GM21723 (cell line): ENCODE data around the gene KIF5A.
A peak's percentile ranks its signal among the peaks of the same experiment; 100 is the strongest.

ENCODE experiments used
- ATAC-seq: cut with Tn5 transposase; IDR thresholded peaks from one replicate; pipeline ENCODE4 v1.9.1; 2021; ENCODE audit warnings: mild to moderate bottlenecking, moderate library complexity; ENCODE audit not compliant: unreplicated experiment

Gene KIF5A

DNA sequence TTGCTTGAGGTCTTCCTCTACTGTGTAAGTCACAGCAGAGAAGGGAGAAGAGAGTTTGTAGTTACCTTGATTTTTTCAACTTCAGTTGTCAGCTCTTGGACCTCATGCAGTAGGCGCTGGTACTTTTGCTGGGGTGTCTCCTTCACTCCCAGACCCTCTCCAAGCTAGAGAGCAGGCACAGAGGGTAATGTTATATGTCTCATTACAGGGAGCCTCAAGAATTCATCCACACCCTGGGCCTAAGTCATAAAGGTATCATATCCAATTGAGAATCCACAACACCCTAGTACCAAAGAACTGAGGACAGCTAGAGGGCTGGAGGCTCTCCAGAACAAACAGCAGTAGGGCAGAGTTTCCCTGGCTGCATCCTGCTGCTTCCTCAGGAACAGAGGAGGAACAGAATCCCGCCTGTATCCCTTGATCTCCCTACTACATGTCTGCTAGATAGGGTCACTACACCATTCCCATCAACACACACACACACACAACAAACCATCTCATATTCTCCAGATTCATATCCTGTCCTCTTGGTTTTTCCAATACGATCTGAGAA, 14.8 kb upstream of the KIF5A start:
- no peak for ATAC-seq

DNA sequence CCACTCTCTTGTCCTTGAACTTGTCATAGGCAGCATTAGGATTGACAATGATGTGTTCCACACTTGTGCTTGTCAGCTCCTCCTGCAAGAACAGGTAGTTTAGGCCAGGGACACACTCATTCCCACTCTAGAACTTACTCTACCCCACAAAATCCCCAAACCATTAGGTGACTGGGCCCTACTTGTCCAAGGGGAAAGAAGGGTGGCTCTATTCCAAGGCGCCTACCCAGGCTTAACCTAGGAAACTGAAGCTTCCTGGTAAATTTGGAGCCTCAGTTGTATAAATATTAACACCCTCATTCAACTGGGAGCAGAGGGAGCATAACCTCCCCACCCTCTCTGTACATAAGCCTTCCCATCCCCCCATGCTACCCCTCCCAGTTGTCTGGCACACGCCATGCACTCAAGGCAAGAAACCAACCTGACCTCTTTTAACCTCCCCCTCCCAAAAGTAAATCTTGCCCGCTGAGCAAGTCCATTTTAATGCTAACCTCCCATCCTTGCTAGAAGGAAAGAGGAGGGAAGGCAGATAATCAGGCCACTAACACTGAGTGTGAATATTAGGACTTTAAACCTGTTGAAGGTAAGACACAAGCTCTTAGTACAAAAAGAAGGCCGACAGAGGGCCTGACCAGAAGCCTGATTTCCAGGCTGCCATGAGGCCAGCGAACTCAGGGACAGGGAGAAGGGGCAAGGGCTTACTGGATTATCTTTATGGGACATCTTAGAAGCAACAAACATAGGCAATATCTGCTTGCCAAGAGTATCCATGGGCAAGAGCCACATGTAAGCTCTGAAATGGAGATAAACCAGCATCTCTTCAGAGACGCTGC, 13.9 kb upstream of the KIF5A start:
- no peak for ATAC-seq

- no peak for ATAC-seq
Observed at GRCh38 chr12:57536597-57536942, 13.3 kb upstream of the KIF5A start.

DNA sequence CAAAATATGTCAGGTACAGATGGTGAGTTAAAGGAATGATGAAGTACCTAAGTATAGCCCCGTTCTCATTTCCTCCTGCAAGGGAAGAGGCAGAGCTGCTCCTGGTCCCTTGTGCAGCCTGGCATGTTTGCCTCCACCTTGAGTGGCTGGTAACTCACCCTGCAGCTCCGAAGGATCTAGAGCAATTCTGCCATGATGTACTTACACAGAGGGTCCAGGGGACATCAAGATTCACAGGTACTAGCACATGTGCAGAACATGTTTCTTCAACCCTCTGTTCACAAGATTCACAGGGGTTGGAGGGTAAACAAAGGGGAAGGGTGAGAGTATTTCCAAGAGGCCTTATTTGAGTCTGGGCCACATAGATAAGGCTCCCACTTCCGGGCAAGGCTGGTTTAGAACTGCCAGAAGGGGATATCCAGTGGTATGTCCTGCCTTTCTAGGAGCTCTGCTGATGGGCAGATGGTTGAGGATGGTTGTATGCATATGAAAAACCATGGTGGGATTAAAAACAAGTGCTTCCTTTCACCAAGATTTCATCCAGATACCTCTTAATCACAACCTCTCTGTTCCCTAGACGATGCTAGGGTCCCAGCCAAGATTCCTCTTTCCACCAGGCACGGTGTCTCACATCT, 10.6 kb upstream of the KIF5A start:
- no peak for ATAC-seq

DNA sequence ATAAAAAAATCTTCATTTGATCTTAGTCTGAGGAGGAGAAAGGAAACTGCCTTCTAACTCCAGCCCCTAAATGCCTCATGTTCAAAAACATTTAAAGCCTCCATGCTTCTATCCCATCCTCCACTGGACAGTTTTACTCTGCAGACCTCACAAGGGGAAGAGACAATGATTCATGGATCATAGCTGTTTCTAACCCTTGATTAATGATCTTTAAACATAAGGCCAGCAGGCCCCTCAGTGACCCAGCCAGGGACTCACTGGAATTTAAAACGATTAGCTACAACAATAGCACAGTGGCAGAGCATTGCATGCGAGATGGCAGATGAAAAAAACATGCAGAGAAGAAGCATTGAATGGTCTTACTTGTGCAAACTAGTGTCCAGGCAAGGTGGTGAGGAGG, 8.8 kb upstream of the KIF5A start:
- no peak for ATAC-seq

GRCh38 chr12:57541717-57542116, 8.1 kb upstream of the KIF5A start:
- ATAC-seq: no peak

GRCh38 chr12:57543581-57543980, 6.3 kb upstream of the KIF5A start:
- no peak for ATAC-seq

DNA sequence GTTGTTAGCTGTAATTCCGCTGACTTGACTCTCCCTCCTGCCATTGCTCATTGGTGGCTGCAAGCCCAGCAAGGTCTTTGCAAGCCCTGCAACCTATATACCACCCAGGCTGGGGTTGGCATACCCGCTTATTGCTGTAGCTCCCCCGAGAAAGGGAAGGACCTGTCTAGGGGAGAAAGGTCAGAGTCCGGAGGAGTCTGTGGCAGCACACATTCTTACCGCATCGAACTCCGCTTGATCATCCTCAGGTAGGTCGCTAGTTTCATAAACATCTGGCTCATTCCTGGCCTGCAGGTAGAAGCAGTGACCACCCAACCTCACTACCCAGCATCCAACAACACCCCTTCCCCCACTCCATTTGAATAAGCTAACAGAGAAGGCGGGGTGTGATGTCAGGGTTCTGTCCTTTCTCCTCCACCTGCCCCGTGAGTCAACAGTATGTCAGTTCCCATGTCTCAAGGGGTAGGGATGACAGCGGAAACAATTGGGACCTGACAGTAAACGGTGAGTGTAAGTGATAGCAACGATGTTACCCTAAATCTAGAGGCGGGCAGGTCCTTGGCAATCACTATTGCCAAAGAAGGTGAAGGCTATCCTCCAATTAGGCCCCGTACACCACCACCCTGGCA, 3.9 kb upstream of the KIF5A start:
- ATAC-seq: no peak

DNA sequence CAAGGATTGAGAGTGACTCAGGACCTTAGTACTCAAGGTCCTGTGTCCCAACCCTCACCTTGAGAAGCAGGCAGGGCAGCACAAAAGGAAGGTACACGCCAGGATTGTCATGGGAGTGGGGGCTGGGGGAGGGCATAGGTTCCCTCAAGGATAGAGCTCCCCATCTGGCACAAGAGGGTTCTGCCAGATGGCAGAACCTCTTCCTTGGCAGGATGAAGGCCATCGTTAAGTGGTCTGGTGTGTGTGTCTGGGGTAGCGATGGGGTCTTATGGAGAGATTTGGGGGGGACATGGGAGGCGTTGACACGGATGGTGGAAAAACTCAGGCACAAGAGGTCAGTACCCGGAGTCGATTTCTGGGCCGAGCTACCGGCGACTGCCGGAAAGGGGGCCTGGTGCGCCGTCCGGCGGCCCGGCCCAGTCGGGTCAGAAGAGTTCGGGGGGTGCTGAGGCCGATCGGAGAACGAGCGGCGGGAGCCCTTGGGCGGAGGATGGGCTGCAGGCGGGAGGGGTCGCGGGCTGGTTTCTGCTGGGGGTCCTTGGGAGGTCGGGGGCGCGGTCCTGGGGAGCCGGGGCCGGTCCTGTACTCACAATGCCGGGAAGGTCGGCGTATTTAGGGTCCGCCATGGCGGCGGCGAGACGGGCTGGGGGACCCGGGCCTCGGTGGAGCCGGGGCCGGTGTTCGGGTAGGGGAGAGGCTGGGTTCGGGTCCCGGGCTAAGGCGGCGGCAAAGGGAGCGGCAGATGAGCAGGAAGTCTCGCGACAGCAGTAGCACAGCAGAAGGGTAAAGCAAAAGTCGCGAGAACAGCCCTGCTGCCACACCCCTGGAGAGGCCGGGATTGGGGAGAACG, 3.2 kb upstream of the KIF5A start, which contains the start of gene DCTN2:
Gene DCTN2, minus strand, starts transcription at position 755 of the 850 bp plus-strand sequence. Its CDS starts 129 bp downstream, at position 626.
- ATAC-seq: peak; percentile 99

DNA sequence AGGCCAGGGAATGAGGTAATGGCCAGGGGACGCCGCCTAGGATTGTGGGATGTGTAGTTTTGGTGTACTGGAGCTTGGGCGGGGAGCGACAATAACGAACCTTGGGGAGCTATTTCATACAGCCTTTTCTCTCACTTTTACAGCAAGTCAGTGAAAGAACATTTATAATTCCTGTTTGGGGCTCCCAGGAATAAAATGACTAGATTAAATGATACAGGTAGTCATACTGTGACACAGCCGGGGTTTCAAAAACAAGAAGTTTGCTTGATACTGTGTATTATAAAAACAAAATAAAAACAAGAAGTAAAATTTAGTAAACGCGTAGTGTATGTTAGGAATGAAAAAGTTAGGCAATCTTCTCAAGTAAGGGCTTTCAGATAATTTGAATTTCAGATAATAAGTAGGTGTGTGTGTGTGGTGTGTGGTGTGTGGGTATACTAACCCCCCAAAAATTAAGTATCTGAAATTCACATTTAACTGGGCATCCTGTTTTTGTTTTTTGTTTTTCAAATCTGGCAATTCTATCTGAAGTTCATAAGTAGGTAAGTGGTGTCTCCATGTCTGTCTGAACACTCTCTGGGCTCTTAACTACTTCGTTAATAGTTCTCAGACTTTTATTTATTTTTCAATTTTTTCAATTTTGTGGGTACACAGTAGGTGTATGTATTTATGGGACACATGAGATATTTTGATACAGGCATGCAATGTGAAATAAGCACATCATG, 2.4 kb upstream of the KIF5A start:
- no peak for ATAC-seq

- ATAC-seq: no peak
Observed at GRCh38 chr12:57548013-57548315, 1.9 kb upstream of the KIF5A start.

GRCh38 chr12:57548488-57548887, 1.4 kb upstream of the KIF5A start:
- ATAC-seq: no peak

- ATAC-seq: no peak
Observed at GRCh38 chr12:57549203-57549908, 488 bp upstream of the KIF5A start.

DNA sequence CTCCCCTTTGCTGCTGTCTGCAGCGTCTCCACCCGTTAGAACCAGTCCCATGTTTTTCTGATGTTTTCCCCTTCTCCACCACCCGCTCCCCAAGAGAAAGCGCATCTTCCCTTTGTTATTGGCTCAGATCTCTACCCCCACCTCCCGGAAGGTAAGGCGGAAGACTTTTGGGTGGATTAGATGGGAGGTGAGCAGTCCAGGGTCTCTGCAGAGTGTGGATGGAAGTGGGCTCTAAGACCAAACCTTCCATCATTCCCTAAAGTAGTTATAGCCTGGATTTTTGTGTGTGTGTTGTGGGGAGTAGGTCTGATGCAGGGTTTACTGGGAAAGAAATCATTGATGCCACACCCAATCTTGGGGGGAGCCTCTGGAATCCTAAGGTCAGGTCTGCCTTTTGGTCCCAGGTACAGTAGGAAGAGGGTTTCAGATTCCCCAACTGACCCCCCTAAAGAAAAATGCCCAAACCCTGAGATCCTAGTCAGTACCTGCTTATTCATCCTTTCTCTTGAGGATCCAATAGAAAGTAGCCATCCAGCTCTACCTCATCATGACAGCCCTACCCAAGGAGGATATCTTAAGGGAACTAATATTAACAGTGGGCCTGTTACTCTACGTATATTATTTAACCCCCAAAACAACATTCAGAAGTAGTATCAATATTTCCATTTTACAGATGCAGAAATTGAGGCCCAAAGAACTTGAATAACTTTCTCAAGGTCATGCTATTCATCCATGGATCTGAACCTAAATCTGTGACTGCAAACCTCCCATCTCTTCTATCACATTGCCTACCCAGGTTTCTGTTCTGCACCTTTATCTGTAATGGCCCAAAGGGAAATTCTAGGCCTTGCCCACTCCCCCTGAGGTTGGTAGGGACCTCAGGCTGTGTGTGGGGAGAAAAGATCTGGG, 1.1 kb downstream of the KIF5A start:
- ATAC-seq: no peak

GRCh38 chr12:57551637-57552305, 1.9 kb downstream of the KIF5A start:
- ATAC-seq: no peak

- no peak for ATAC-seq
Observed at GRCh38 chr12:57552306-57552651, 2.4 kb downstream of the KIF5A start.

DNA sequence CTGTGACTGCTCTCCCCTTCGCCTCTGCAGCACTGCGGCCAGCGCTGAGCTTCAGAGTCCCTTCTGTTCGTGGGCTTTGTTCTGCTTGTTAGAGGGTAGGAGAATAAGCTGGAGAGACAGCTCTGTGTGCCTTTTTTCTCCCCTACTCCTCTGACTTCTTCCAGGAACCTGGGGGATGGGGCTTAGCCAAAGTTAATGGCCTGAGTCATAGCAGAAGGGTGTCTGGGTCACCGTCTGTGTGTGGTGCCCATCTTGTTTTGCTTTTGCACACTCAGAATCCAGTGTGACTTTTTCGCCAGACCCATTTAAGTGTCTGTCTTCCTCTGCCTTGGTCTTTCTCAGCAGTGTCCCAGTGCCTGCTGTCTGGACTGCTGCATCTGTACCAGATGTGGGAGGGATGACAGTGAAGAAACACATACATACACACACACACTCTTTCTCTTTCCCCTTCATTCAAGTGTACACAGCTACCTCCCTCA, 3.0 kb downstream of the KIF5A start:
- no peak for ATAC-seq
